Ishikawa (cell line): ENCODE measurements around the gene NABP2.
A peak's percentile ranks its signal among the peaks of the same experiment; 100 is the strongest.
"Not testable (repeated sequence)": the region's sequence is repeated elsewhere in the genome, so short reads cannot be mapped to it uniquely, and the experiment has no call there.

Source experiments
- CEBPB ChIP-seq: IDR thresholded peaks from 2 replicates; pipeline ENCODE4 v1.6.1; 2012
- CREB1 ChIP-seq: IDR thresholded peaks from 2 replicates; pipeline ENCODE4 v1.6.1; 2012; ENCODE audit warnings: low read depth
- EGR1 ChIP-seq: IDR thresholded peaks from 2 replicates; pipeline ENCODE4 v1.6.1; 2012
- EP300 ChIP-seq: IDR thresholded peaks from 2 replicates; pipeline ENCODE4 v1.6.1; 2012; ENCODE audit warnings: borderline replicate concordance
- FOXM1 ChIP-seq: IDR thresholded peaks from 2 replicates; pipeline ENCODE4 v1.6.1; 2012; ENCODE audit warnings: low read depth, borderline replicate concordance
- RAD21 ChIP-seq: IDR thresholded peaks from 2 replicates; pipeline ENCODE4 v1.6.1; 2012; ENCODE audit warnings: low read depth
- TAF1 ChIP-seq: IDR thresholded peaks from 2 replicates; pipeline ENCODE4 v1.6.1; 2012; ENCODE audit warnings: low read depth, mild to moderate bottlenecking
- TCF12 ChIP-seq: IDR thresholded peaks from 2 replicates; pipeline ENCODE4 v1.6.1; 2012; ENCODE audit warnings: low read depth
- TEAD4 ChIP-seq: IDR thresholded peaks from 2 replicates; pipeline ENCODE4 v1.6.1; 2012
- ZBTB7A ChIP-seq: IDR thresholded peaks from 2 replicates; pipeline ENCODE4 v1.6.1; 2012; ENCODE audit warnings: low read depth
- TF ChIP-seq, protein P1 (sequence below): IDR thresholded peaks from 2 replicates; pipeline ENCODE4 v1.6.1; 2012

GRCh38 chr12:56262955-56263354, 38.8 kb downstream of the NABP2 start:
- not testable (repeated sequence) for TF ChIP-seq EP300, TAF1, FOXM1, TEAD4, EGR1, TCF12, ZBTB7A, CREB1, CEBPB
- peak; percentile 15; the same call in 1 of the 2 replicates for TF ChIP-seq RAD21
- TF ChIP-seq, protein P1, sequence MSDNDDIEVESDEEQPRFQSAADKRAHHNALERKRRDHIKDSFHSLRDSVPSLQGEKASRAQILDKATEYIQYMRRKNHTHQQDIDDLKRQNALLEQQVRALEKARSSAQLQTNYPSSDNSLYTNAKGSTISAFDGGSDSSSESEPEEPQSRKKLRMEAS = not testable (repeated sequence)
